GM21515 (cell line): ENCODE measurements around the gene MKI67.
"Not testable (repeated sequence)": the region's sequence is repeated elsewhere in the genome, so short reads cannot be mapped to it uniquely, and the experiment has no call there.

Experiments used
- ATAC-seq: cut with Tn5 transposase; IDR thresholded peaks from one replicate; pipeline ENCODE4 v1.9.1; 2021; ENCODE audit not compliant: unreplicated experiment

The MKI67 gene

DNA sequence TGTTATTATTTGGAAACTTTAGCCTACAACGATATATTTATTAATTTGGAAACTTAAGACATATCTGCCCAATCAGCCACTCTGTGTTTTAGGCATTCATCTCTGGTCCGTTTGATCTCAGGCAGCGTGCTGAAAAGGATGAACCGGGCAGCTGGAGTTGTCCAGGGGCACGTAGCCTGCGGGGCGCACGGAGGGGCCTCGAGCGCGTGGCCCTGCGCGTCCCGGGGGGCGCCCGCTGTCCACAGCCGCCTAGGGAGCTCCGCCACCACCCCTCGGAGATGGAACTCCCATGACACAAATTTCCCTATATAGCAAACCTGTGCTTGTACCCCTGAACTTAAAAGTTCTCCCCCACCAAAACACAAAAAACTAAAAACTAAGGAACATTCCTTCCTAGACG is 24.3 kb upstream of the MKI67 start:
- no peak for ATAC-seq

DNA sequence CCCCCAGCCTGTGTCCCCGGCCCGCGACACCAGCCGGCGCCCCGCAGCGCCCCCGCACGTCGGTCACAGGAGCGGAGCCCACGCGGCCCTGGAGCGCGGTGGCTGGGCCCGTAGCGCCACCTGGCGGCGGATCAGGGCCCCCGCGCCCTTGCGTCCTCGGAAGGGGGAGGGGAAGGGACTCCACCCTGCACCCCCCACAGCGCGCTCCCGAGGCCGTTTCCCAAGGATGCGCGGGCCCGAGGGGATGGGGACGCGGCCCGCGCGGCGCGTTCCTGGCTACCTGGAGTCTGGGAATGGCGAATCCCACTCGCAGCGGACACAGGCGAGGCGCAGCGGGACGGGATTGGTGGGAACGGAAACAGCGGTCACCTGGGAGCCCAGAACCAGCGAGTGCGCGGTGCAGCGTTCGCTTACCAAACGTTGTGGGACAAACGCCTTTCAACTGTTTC is 23.8 kb upstream of the MKI67 start:
- peak; percentile 92 for ATAC-seq

DNA sequence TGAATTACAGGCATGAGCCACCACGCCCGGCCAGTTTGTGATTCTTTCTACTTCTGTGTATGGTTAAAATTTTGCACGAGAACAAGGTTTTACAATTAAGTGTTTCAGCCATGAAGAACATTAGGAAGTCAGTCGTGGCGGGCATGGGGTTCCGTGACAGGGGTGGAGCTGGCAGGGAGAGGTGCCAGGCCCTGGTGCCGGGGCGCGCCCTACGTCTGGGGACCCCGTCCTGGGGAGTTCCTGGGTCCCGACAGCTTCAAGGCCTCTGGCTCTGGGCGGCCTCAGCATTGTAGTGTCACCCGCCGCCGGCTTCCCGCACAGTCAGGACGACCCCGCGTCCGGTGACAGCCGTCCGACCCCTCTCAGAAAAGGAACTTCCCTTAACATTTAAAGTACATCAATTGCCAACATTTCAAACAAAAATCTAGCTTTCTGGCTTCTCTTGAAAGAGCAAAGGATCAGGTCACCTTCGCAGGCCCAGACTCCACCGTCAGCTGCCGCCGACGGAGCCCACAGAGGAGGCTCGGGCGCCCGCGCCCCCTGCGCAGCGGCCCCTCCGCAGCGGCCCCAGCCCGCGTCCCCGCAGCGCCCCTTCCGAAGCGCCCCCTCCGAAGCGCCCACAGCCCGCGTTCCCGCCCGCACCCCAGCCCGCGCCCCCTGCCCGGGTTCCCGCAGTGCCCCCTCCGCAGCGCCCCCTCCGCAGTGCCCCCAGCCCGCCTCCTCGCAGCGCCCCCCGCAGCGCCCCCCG is 23.2 kb upstream of the MKI67 start:
- ATAC-seq, result no peak

DNA sequence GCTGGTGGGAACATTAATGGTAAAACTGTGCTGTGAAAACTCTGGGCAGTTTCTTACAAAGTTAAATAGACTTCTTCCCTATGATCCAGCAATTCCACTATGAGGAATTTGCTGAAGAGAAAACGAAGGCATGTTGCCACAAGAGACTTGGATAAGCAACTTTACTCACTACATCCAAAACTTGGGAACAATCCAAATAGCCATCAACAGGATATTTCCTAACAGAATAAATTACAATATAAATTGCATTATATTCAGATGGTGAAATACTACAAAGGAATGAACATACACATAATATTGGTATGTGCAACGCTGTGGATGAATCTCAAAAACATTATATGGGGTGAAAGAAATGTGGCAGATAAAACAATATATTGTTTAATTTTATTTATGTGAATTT is 21.4 kb upstream of the MKI67 start:
- no peak for ATAC-seq

DNA sequence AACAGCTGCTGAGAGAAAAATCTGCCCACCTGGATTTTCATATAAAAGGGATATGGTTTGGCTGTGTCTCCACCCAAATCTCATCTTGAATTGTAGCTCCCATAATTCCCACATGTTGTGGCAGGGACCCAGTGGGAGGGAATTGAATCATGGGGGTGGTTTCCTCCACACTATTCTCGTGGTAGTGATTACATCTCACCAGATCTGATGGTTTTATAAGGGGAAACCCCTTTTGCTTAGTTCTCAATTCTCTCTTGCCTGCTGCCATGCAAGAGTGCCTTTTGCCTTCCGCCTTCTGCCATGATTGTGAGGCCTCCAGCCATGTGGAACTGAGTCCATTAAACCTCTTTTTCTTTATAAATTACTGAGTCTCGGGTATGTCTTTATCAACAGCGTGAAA is 20.8 kb upstream of the MKI67 start:
- peak; percentile 57 for ATAC-seq

DNA sequence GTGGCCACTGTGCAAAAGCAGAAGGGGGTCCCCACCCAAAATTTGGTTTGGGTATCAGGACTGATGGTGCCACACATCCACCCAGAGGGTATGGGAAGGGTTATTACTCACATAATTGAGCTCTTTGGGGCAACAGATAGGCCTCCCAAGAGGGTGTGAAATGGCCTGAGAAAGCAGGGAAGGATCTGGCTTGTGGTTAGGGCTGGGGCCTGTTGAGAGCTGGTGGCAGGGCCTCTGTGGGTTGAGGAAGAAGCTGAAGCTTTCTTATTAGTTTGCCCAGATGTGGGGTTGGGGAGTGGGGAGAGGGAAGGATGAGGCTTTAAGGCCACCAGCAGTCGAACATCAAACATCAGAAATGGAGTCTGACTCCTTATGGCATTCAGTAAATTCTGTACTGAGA is 18.3 kb upstream of the MKI67 start:
- ATAC-seq, result no peak

DNA sequence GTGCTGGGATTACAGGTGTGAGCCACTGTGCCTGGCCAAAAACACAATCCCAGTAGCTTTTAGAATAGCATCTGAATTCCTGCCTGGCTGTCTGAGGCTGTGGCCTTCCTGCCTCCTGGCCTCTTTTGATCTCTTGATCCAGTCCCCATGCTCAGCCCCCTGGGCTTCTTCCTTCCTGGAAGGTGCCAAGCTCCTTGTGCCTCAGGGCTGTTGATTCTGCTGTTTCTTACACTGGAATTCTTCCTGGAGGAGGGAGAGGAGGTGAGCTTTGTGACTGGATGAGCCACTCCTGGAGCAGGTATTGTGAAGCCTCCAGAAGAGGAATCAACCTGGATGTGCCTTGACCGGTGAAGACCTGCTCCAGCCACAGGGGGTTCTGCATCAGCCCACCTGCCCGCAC is 17.3 kb upstream of the MKI67 start:
- no peak for ATAC-seq

DNA sequence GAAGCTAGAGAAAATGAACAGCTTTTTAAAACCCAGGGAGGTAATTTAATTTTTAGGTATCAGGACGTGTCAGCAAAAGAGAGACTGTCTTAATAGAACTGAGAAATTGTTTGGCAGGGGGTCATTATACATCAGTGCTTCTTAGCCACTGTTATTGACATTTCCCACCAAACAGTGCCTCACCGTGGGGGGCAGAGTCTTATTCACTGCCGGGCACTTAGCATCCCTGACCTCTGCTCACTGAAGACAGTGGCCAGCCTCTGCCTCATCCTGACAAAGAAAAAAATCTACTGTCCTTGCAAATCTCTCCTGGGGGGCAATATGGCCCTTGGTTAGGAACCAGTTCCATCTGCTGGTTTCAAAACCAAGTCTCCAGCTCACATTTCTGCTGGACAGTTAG is 14.2 kb upstream of the MKI67 start:
- ATAC-seq, result no peak

DNA sequence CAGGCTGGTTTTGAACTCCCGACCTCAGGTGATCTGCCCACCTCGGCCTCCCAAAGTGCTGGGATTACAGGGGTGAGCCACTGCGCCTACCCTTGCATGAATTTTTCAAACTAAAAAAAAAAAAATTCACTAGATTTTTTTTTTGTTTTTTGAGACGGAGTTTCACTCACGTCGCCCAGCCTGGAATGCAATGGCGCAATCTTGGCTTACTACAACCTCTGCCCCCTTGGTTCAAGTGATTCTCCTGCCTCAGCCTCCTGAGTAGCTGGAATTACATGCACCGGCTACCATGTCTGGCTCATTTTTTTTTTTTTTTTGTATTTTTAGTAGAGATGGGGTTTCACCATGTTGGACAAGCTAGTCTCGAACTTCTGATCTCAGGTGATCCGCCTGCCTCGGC is 12.2 kb upstream of the MKI67 start:
- not testable (repeated sequence) for ATAC-seq

DNA sequence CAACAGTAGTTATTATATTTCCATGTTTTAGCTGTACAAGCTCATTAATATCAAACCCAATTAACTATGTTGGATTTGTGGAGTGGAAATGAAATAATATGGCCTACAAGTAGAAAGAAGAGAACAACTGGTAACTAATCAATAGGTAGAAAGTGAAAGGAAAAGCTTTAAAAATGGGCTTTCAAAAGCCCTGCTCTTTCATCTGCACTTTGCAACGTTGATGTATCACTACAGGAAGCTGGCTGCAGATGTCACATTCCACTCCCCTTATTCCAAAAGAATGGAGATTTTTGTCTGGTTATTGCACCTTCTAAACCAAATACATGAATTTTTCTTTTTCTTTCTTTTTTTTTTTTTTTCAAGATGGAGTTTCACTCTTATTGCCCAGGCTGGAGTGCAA is 11.7 kb upstream of the MKI67 start:
- no peak for ATAC-seq

DNA sequence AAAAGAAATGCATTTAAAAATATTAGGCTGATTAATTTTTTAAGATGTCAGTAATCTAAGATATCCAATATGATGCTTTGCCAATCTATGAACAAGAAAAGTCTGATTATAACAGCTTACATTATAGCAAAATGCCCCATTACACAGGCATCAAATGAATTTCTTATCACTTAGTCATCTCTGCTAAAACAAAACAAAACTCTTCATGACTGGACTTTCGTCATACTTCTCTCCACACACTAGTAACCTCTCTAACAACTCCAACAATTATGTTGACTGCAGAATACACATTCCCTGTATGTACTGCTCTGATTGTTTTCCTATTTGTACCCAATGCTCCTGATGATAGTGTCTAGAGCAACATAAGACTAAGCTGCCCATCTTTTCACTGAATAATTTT is 3.8 kb upstream of the MKI67 start:
- ATAC-seq, result no peak

DNA sequence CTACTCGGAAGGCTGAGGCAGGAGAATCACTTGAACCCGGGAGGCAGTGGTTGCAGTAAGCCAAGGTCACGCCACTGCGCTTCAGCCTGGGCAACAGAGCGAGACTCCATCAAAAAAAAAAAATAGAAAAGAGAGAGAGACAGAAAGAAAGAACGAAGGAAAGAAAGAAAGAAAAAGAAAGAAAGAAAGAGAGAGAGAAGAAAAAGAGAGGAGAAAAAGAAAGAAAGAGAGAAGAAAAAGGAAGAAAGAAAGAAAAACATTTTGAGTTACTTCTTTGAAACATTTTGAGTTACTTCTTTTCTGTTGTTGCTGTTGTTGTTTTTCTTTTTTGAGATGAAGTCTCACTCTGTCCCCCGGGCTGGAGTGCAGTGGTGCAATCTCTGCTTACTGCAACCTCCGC is 2.4 kb upstream of the MKI67 start:
- ATAC-seq, result no peak

DNA sequence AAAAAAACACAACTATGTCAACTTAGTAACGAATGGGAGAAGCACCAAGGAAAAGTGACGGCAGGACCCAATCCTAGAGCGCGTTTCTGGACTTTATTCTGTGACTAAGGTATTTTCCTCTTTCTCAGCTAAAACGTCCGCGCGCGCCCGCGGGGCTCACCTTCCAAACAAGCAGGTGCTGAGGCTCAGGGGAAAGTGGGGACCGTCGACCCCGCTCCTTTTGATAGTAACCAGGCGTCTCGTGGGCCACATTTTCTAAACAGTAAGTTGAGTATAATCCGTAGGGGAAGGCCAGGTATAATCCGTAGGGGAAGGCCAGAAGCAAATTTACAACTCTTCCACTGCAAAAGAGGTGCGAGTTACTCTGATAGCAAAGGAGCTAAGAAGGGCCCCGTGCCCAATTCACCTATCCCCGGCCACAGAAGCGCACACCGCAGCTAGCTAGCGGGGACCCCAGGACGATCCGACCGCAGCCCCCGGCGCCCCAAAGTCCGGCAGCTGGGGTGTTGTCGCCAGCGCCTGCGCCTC is 743 bp downstream of the MKI67 start:
- ATAC-seq, result no peak

DNA sequence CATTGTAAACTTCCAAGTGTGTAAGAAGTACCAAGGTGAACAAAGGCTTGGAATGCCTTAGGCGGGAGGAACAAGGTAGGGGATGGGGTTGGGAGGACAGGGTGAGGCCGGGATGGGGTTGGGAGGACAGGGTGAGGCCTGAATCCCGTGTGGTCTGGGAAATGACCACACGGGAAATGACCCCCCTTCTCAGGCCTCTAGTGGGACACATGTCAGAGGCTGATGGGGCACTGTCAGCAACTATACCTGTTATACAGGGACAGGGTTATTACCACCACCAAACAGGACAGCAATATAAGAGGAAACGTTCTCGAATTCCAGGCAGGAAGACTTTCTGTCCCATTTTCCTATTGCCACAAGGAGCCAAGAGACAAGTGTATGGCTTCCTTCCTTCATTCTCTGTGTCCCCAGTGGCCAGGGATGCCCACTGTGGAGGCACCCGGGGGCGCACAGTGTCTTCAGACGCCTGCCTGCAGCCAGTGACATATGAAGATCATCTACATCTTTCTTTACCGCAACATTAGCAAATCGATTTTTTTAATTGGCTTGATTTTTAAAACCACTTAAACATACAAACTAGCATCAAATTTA is 1.3 kb downstream of the MKI67 start:
- no peak for ATAC-seq

DNA sequence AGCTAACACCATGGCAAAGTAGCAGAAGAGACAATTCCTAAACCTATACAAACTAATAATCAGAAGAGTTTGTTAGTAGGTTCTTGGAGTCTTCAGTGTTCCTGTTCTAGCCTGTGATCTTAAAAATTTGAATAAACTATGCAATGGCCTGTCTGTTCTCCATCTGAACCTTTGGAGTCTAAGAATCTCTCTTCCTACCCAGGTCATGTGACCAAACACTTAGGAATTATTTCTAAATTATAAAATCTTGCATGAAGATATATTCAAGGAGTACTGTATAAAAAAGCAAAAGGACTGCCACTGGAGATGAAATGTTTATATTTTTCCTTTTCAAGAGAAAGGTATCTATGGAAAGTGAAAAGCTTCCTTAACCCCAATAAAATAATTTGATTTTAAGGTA is 2.4 kb downstream of the MKI67 start:
- no peak for ATAC-seq

DNA sequence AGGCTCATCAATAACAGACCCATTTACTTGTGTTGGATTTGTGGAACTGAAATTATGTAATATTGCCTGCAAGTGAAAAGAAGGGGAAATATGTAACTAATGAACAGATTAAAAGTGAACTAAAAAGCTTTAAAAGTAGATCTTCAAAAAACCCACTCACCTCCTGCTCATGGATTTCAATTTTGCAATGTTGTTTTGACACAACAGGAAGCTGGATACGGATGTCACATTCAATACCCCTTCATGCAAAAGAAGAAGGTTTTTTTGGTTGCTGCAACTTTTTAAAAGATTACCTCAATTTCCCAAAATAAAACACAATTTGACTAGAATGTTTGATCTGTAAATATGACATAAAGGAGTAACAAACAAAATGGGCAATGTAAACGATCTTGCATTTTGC is 3.3 kb downstream of the MKI67 start:
- ATAC-seq, result no peak

DNA sequence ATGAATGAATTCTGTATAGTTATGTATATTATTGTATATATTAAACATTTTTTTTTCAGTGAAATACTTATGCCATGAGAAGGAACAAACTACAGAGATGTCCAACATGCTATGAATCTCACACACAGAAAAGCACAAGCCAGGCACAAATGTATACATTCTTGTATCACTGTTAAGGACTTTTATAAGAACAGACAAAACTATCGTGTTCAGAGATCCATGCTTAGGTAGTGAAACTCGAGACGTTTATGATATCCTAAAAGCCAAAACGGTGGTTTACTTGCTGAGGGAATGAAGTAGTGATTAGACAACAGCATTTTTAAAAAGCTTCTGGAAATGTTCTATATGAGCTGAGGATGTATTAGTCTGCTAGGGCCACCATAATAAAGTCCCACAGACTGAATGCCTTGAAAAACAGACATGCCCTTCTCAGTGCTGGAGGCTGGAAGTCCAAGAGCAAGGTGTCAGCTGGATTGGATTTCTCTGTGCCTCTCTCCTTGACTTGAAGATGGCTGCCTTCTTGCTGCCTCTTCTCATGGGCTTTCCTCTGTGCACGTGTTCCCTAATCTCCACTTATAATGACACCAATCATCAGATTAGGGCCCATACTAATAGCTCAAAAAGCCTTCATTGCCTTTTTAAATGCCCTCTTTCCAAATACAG is 4.3 kb downstream of the MKI67 start:
- ATAC-seq, result no peak

DNA sequence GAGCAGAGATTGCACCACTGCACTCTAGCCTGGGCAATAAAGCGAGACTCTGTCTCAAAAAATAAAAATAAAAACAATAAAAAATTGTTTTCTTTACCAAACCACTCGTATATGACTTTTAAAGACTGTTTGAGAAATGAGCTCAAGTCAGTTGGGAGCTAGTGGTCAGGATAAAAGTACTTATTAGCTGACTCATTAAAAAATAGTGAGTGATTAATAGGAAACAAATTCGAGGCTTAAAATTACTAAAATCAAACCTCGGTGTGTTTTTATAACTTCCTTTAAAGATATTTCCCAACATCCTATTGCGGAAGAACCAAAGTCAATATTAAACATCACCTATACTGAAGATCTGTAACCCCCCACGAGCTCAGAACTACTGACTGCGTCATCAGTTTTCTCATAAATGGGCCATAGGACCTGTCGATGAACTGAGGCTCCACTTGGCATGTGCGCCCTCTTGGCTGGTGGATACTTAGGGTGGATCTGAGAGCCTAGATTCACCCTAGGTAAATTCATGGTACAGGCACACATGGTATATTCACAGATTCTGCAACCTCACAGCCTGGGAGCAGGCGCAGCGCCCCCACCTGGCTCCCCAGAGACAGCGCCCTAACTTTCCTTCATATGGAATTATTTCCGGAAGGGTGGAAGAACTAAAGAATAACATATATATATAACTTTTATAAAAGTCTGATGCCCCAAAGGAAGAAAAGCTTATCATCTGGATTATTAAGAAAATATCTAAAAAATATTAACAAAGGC is 9.2 kb downstream of the MKI67 start:
- no peak for ATAC-seq

DNA sequence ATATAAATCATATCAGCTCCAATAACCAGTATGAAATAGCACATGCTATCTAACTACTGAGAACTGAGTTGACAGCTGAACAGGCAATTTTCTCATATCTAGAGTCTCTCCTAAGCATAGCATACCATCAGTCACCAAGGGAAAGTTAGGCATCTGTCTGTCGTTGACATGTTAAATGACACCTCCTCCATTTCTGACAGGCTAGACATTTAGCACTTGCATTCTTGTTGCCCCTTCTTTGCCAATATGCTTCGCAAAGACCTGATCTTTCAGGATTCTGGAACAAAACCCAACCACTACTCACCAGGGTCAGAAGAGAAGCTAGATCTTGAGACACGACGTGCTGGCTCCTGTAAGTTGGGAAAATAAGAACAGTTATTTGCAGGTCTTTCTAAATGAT is 10.0 kb downstream of the MKI67 start:
- no peak for ATAC-seq

DNA sequence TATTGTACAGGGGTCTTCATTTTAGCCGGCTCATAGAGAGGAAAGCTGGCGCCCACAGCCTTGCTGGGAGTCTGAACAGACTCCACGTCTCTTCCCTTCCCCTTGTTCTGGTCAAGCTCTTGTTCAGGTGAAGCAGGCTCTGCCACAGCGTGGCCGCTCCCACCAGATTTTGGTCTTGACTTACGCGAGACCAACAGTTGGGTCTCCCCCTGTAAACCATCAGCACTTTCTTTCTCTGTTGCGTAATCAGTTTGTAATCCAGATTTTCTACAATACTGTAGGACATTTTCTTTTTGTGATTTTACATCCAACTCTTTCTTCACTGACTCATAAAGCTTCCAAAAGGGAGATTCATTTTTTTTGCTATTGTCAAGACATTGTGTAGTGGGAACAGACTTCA is 10.9 kb downstream of the MKI67 start:
- ATAC-seq, result no peak

DNA sequence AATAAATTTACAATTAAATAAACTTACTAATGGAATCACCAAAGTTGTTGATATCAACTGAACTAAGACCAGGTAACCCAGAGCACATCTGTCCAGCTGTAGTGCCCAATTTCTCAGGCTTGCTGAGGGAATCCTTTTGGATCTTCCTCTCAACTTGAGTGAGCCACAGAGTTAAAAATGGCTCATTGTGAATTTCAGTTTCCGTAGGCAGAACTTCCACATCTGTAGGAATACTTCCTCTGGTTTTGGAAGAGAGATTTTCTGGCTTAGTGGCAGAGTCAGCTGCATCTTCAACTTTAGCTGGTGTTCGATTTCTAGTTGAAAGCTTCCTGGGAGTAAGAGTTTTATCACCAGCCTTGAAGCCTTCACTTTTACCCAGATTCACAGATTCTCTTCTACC is 11.3 kb downstream of the MKI67 start:
- ATAC-seq, result no peak

DNA sequence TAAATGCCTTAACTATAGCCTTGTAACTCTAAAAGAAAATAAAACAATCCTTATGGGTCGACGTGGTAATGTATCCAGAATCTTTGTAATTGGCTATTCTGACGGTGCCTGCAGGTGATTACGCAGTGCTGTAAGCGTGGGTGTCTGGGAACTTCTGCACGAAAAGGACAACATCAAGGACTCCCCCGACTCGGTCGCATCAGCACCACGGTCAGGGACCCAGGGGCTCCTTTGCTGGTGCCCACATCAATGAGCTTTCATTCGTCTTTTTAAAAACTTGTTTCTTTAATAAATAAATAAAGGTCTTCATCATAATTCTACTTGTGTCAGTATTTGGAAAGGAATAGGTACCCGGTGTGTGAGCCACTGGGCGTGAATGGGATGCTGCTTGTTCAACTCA is 13.2 kb downstream of the MKI67 start:
- no peak for ATAC-seq
